ENCODE measurements around the gene OR8B8. TPM values are rescaled to one million over a fixed set of nuclear protein-coding genes. Genes with fewer than 3 reads are reported as not detected.

The OR8B8 gene
- total RNA-seq, 1 donor from 2014 or later, result not detected

DNA sequence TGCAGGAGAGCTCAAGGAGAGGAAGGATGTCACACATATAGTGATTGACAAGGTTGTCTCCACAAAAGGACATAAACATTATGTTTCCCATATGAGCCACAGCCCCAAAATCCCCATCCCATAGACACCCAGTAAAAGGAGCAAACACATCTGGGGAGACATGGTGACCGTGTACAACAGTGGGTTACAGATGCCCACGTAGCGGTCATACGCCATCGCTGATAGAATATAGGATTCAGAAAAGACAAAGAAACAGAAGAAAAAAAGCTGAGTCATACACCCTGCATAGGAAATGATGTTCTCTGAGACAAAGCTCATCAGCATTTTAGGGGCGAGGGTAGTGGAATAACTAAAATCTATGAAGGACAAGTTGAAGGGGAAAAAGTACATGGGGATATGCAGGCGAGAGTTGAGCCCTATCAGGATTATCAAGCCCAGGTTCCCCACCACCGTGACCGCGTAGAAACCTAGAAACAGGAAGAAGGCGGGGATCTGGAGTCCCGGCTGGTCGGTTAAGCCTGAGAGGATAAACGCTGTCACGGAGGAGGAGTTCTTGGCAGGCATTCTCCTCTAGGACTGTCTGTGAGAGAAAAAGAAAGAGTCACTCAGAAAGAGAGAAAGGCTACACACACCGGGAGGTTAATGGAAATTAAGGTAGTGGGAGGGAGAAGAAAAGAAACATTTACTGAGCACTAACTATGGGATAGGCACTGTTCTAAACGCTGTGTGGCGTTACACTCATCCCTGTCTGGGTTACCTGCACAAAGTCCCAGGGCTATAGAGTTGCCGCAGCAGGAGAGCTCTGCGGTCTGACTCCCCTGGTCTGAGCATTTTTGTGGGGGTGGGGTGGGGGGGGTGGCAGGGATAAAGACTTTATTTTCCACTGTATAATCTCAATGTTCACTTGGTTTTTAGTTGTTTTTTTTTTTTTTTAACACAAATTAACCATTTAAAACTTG lies 36.1 kb upstream of the OR8B8 start:
- Mint-ChIP-seq H3K9me3 (ENCODE audit: low read depth) (no peaks in the 10 kb centered on the region), H3K36me3 (ENCODE audit: low read depth) (no peaks in the 10 kb centered on the region), H3K27me3 (ENCODE audit: low read depth) (no peaks in the 10 kb centered on the region), H3K4me1 (ENCODE audit: low read depth) (peaks cover 25% of the 10 kb centered on the region), H3K4me3 (ENCODE audit: unreplicated experiment) (peak overlapping the region; percentile 71), H3K27ac (ENCODE audit: unreplicated experiment) (peak overlapping the region; percentile 77)
- no peak for DNase-seq (ENCODE audit: low spot score)
- TF ChIP-seq, protein P1, sequence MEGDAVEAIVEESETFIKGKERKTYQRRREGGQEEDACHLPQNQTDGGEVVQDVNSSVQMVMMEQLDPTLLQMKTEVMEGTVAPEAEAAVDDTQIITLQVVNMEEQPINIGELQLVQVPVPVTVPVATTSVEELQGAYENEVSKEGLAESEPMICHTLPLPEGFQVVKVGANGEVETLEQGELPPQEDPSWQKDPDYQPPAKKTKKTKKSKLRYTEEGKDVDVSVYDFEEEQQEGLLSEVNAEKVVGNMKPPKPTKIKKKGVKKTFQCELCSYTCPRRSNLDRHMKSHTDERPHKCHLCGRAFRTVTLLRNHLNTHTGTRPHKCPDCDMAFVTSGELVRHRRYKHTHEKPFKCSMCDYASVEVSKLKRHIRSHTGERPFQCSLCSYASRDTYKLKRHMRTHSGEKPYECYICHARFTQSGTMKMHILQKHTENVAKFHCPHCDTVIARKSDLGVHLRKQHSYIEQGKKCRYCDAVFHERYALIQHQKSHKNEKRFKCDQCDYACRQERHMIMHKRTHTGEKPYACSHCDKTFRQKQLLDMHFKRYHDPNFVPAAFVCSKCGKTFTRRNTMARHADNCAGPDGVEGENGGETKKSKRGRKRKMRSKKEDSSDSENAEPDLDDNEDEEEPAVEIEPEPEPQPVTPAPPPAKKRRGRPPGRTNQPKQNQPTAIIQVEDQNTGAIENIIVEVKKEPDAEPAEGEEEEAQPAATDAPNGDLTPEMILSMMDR (IDR thresholded peaks at IDR 0.05), result no peak

GRCh38 chr11:124479561-124479960 lies 34.1 kb upstream of the OR8B8 start:
- DNase-seq (ENCODE audit: low spot score), result no peak
- Mint-ChIP-seq H3K9me3 (ENCODE audit: low read depth) (no peaks in the 10 kb centered on the region), H3K36me3 (ENCODE audit: low read depth) (no peaks in the 10 kb centered on the region), H3K27ac (ENCODE audit: unreplicated experiment) (no peak overlapping the region), H3K4me3 (ENCODE audit: unreplicated experiment) (no peak overlapping the region), H3K27me3 (ENCODE audit: low read depth) (peaks cover 7% of the 10 kb centered on the region), H3K4me1 (ENCODE audit: low read depth) (peaks cover 25% of the 10 kb centered on the region)
- TF ChIP-seq, protein P1 (IDR thresholded peaks at IDR 0.05), result no peak

DNA sequence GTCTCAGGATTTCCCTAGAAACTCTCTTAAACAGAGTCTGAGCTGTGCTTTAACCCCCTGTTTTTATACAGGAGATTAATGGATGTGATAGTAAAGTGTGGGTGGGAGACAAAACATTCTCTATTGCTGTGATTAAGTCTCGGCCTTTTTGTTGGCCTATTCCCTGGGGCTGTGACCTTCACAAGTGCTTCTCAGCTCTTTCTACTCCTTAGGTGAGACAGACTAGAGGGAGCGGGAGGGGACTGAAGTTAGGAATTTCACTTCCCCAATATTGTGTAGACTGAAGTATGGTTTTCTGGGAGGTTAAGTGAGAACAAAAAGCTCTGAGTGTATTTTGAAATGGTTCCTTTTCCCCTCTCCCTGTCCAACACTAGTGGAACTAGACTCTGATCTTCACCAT lies 29.8 kb upstream of the OR8B8 start:
- Mint-ChIP-seq H3K4me3 (ENCODE audit: unreplicated experiment) (no peak overlapping the region), H3K9me3 (ENCODE audit: low read depth) (no peaks in the 10 kb centered on the region), H3K27ac (ENCODE audit: unreplicated experiment) (no peak overlapping the region), H3K36me3 (ENCODE audit: low read depth) (no peaks in the 10 kb centered on the region), H3K27me3 (ENCODE audit: low read depth) (peaks cover 25% of the 10 kb centered on the region), H3K4me1 (ENCODE audit: low read depth) (no peaks in the 10 kb centered on the region)
- TF ChIP-seq, protein P1 (IDR thresholded peaks at IDR 0.05), result no peak
- DNase-seq (ENCODE audit: low spot score), result no peak

DNA sequence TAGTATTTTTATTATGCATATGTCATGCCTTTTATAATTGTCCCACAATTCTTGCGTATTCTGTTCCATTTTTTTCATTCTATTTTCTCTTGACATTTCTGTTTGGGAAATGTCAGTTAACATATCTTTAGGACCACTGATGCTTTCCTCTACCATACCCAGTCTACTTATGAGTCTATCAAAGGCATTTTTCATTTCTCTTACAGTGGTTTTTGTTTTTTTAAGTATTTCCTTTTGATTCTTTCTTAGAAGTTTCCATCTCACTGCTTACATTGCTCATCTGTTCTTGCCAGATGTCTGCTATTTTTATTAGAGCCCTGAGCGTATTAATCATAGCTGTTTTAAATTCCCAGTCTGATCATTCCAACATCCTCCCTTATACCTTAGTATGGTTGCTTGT lies 29.3 kb upstream of the OR8B8 start:
- peaks cover 29% of the 10 kb centered on the region for H3K27me3 Mint-ChIP-seq (ENCODE audit: low read depth)
- no peaks in the 10 kb centered on the region for H3K36me3 Mint-ChIP-seq (ENCODE audit: low read depth)
- no peak overlapping the region for H3K27ac Mint-ChIP-seq (ENCODE audit: unreplicated experiment)
- no peaks in the 10 kb centered on the region for H3K9me3 Mint-ChIP-seq (ENCODE audit: low read depth)
- H3K4me3 Mint-ChIP-seq (ENCODE audit: unreplicated experiment), result no peak overlapping the region
- no peak for DNase-seq (ENCODE audit: low spot score)
- H3K4me1 Mint-ChIP-seq (ENCODE audit: low read depth), result no peaks in the 10 kb centered on the region
- TF ChIP-seq, protein P1 (IDR thresholded peaks at IDR 0.05), result no peak

DNA sequence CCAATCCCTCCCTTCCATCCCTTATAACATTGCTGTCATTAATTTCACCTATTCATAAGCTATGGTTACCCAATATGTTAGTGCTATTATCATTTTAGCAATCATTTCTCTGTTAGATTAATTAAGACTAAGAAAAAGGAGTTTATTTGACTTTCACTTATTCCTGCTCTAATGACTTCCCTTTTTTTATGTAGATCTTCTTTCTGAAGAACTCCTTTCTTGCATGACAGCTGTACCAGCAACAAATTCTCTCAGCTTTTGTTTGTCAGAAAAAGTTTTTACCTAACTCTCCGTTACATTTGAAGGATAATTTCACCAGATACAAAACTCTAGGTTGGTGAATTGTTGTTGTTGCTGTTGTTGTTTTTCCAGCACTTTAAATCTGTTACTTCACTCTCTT lies 28.6 kb upstream of the OR8B8 start:
- no peaks in the 10 kb centered on the region for H3K4me1 Mint-ChIP-seq (ENCODE audit: low read depth)
- no peaks in the 10 kb centered on the region for H3K36me3 Mint-ChIP-seq (ENCODE audit: low read depth)
- H3K27ac Mint-ChIP-seq (ENCODE audit: unreplicated experiment), result no peak overlapping the region
- TF ChIP-seq, protein P1 (IDR thresholded peaks at IDR 0.05), result no peak
- no peaks in the 10 kb centered on the region for H3K9me3 Mint-ChIP-seq (ENCODE audit: low read depth)
- H3K4me3 Mint-ChIP-seq (ENCODE audit: unreplicated experiment), result no peak overlapping the region
- peaks cover 33% of the 10 kb centered on the region for H3K27me3 Mint-ChIP-seq (ENCODE audit: low read depth)
- no peak for DNase-seq (ENCODE audit: low spot score)

Measured in chondrocyte (in vitro differentiated cells).